NCI-H2196 treated with DMSO at 0.1 percent for 48 hours (cell line): ENCODE results near the gene PPP1R3C.

Experiments used
- DNase-seq: peaks from one replicate; lab custom pipeline; 2025; ENCODE audit not compliant: unreplicated experiment; lab: John Stamatoyannopoulos, UW

The PPP1R3C gene

DNA sequence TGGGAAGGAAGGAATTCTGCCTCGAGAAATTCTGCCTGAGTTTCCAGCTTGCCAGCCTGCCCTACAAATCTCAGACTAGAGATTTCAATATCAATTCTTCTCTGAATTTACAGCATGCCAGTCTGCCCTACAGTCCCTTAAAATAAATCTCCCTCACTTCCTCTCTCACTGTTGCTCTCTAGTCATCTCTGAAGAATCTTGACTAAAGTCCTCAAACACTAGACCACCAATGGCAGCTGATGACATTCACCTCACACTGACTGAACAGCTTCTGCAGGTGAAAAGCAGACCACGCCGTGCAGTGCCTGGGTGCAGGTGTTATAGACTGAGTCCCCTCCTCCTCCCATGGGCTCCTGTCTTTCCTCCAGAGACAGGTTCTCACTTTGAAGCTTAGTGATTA is 30.4 kb downstream of the PPP1R3C start:
- DNase-seq, result no peak

DNA sequence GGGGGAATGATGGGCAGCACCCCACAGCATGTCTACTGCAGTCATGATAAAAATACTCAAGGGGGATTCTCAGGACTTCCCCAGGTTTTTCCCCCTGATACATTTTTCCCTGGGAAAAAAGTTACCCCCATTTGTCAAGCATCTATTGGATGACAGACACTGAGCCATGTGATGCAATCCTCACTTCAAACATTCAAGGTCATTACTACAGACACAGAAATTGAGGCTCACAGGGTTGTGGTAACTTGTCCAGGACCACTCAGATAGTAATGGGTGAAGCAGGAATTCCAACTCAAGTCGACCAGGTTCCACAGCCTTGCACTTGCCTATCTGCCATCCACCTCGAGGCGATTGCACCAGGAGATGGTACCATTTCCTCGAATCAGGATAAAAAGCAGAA is 31.7 kb downstream of the PPP1R3C start:
- no peak for DNase-seq

DNA sequence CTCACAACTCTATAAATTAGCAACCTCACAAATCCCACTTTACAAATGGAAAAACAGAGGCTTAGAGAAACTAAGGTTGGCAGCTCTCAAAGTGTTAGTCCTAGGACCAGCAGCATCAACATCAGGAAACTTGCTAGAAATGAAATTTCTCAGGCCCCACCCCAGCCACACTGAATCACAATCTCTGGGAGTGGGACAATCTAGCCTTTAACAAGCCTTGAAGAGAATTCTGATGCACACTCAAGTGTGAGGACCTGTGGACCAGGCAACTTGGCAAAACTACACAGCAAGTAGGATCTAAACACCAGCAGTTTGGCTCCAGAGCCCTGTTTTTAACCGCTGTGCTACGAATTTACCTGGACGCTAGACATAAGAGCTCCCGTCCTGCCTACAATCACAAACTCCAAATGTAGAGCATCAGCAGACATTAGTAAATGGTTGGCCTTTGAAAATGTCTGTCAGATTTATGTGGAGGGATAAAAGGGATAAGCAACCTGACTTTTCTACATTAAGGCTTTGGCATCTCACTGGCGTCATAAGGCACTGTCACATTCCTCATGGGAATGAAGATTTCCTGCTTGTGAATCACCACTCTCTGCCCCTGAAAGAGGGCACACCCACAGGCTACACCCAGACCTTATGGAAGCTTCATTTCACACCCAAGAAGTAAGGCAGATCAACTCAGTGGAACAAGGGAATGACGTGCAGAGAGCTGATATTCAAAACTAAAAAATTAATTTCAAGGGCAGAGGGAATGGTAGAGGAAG is 34.5 kb downstream of the PPP1R3C start:
- no peak for DNase-seq

DNA sequence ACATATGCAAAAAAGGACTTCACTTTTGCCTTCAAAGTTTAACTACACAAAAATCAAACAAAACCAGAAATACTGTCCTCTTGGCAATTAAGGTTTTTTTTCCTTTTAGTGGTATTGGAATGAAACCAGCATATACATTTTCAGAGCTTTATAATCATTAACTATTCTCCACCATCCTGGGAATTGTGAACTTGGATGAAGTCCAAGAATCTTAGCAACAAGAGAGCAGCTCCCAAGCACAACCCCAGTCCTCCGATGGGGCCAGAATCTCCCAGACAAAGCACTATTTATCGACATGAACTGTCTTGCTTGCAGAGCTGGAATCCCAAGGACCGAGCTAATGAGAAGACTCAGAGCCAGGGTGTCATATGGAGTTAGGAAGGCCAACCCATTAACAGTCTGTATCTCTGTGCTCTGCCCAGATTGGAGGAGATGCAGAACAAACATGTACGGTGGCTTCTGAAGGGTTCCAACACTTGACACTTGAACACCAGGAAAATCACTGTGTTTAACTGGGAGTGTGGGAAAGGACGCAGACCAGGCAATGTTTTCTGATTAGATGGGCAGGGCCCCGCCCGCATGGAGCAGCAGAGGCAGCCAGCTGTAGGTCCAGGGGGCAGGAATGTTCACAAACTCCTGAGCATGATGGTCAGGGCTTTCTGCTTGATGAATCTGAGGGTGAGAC is 35.5 kb downstream of the PPP1R3C start:
- no peak for DNase-seq

DNA sequence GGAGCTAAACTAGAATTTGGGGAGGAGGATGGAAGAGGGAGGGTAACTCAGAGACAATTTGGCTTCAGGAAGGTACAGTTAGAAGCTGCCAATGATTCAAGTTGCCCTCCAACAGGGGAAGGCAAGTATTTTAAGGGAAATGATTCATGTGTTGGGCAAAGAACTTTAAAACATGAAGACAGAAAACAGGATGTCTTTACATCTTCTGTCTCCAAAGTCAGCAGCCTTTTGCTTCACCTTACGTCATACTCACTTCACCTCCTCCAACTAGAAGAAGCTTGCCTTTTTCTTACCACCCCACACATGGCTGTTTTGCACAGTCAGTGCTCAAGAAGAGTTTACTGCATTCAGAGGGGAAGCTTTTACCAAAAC is 36.1 kb downstream of the PPP1R3C start:
- DNase-seq, result no peak

DNA sequence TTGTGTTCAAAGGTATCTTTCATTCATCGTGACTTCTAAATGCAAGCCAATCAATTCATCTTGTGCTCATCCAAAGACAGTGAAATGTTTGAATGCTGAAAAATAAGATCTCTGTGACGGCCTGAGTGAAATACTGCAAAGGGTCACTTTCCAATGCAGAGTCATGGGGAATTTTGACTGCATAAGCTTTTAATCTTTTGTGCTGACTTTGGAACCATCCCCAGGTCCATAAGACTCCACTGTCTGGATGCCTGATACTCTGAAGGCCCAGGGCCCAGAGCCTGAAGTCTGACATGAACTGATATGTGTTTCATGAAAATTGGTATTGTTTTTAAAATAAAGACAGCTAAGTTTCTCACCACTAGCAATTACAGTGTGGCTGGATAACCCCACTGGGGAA is 39.0 kb downstream of the PPP1R3C start:
- DNase-seq, result no peak

DNA sequence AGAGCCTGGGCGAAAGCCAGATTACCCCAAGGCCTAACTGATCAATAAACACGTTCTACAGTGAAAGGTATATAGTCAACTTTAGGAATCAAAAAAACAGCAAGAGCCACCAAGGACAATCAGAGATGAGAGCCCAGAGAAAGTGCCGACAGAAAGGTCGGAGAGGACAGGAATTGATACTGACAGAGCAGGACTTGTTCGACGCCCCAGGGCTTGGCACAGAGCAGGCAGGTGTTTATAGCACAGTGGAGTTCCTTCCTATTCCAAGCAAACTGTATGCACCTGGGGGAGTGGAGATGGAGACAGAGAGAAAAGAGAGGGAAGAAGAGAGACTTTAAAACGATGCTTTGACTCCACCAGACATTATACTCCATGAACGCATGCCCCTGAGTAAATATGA is 39.5 kb downstream of the PPP1R3C start:
- no peak for DNase-seq

DNA sequence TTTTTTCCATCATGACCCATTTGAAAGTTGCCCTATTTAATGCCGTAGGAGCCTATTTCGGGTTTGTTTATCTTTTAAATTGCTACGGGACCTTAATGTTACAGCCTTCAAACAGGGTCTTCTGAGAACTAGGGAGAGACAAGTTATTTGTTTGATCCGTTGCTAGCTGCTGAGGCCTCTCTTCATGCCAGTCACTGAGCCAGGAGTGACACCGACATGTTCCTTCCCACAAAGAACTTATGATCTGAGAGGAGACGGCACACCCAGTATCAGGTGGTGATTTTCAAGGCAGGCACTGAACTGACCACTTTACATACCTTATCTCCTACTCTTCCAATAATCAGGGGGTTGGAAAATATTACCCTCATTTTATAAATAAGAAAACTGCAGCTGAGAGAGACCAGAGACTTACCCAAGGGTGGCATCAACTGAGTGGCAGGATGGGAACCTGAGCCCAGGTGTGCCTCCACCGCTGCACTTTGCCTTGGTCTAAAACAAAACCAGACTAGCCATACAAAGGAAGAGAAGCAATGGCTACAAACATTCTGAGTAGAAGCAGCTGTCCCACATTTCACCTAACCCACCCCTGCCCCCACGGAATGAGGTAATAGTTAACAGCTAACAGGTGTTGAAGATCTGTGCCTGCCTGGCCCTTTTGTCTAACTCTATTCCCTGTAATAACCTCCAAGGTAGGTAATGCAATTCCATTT is 40.5 kb downstream of the PPP1R3C start:
- no peak for DNase-seq

DNA sequence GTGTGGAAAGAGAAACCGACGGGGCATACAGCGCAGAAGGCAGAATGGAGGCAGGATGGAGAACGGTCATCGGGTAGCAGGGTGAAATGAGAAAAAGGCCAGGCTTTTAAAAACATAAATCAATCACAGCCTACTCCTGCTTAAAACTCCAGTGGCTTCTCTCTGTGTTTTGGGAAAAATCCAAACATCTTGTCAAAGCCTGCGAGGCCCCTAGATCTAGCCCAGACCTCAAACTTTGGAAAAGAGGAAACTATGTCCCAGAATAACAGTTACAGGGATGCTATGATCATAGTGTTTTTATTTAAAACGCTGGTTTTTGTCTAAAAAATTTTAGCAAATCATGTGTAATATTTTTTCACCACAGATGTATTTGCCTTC is 41.1 kb downstream of the PPP1R3C start:
- DNase-seq, result no peak

DNA sequence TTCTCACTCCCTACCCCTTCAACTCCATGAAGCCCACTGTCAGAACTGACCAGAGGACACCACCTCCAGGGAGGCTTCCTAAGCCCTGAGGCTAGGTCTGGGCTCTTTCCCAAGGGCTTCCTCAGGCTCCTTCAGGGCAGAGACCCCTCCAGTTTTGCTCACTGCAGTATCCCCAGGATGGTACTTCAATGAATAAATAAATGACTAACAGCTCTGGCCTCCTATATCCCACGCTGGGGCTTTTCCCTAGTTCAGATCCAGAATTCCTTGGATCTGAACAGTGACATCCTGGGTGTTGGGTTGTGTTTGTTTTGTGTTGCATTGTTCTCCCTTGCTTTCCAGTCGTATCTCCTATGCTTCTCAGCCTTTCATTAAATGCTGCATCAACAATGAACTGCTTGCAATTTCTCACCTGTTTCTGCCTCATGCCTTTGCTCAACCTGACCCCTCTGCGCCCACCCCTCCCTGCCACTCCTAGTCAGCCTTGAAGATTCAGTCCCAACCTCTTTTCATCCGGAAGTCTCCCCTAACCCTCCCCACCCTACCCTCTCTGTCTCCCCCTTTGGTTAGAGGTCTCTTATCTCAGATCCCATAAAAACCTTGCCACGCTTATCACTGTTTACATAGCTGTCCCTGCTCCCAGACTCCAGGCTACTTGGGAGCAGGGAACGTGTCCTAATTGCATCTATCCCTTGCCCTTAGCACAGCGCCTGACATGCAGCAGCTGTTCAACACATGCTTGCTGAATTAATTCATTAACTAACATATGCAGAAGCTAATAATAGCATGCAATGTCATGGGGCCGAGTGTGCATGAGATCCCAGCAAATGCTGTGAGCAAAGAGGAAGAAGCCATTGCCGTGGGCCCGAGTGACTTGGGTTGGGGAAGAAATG is 41.7 kb downstream of the PPP1R3C start:
- no peak for DNase-seq

DNA sequence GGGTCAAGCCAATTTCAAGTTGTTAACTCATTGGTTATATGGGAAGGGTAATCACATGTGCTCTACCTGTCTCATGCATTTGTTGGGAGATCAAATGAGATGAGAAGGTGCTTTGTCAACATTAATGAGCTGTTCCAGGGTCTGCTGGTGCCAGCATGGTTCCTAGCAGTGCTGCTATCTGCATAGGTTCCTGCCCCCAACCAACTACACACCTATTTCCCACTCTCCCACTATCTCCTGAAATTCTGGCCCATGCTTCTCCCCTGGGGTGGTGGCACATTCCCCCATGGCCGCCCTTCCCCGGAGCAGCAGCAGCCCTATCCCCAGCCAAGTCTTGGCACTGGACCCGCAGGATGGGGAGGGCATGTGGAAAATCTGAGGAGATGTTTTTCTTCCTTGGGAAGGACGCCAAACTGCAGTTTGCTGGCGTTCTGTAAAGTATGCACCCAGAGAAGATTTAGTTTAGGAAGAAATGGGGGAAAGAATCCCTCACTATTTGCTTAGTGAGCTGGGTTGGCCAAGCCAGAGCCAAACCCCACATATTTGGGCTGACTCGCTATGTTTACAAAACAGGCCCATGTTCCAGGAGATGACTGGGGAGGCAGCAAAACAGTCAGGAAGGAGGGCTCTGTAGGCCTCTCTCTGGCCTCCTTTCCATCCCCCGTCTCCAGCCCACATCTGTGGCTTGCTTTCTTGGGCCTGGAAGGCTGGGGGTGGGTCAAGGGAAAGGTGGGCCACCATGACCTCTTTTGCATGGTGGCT is 42.5 kb downstream of the PPP1R3C start:
- DNase-seq, result no peak

DNA sequence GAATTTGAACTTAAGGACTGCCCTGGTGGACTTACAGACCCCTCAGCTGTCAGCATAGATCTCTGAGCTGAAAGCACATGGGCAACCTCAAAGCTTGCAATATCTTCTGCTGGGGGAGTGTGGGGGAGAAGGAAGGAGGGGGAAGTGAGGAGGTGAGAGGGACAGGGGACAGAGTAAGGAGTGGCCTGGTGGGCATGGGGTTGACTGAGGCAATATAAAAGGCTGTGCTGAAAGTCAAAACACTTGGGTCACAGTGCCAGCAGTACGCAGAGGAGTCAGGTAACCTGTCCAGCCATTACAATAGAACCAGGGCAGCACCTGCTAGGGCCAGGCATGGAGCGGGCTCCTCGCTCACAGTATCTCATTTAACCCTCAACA is 43.2 kb downstream of the PPP1R3C start:
- DNase-seq, result no peak

DNA sequence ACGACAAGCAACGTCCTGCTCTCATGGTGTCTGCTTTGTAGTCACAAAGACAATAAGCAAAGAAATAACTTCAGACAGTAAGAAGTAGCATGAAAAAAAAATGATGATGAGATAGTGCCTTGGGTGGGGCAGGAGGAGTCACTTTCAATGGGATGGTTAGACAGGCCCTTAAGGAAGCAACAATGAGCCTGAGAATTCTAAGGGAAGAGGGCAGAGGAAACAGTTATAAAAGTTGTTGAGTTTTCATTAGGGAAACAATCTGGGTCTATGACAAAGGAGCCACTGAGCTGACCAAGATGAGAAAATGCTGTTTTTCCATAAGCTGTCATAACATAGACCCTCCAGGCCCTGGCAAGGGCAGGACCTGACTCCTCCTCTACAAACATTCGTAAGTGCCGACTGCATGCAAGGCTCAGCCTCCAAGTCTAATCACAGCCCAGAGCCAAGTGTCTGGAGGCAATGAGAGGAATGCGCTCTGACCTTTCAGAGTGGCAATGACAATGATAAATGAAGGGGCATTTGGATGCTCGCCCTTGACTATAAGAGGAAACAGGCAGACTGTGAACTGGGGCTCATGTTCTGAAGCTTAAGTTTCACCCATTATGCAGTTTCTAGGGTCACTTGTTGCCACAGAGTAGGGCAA is 43.7 kb downstream of the PPP1R3C start:
- no peak for DNase-seq

DNA sequence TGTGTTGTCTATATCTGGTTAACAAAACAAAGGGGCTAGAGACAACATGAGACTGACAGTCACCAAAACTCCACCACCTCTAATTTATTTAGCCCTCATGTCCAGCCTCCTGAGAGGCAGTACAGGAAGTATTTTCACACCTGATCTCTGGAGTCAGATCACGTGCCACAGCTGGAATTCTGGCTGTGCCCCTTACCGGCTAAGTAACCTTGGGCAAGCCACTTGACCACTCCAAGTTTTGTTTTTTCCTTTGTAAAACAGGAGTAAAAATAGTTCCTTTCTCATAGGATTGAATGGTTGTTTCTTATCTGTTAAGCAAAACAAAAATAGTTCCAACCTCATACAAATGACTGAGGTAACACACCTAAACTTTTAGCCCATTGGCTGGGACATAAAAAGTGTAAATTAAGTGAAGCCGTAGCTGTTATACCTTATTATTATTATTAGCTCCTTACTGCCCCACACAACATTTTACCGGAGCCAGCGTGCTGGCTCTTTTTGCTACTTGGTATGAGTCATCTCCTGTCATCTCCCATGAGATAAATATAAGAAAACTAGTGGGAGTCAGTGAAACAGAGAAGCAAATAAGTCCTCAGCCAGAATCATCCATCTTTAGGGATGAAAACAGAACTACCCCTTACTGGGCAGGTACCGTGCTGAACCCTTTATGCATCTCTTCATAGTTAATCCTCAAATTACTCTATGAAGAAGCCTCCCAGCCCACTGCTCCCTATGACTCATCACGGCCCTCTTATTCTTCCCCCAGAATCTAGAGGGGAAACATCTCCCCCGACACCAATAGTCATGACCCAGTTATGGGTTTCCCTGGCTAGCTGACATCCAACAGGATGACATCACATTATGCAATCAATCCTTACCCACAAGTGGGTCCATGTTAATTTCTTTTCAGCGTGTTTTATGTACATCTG is 44.9 kb downstream of the PPP1R3C start:
- no peak for DNase-seq

DNA sequence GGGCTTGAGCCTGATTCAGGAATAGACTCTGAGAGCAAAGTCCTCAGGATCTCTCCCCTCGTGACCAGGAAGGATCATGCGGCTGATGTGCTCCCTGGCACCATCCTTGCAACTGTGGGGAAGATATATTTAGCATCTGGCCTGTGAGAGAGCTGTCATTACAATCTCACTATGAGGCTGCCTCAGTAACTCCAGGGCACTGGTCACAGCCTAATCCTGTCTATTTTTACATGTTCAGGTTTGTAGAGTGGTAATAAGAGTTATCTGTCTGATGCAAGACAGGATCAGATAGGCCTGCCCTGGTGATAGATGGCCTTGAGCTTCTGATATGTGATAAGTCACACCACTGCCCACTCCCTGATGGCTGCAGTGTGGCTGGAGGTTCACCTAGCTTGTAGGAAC is 50.7 kb downstream of the PPP1R3C start:
- no peak for DNase-seq

DNA sequence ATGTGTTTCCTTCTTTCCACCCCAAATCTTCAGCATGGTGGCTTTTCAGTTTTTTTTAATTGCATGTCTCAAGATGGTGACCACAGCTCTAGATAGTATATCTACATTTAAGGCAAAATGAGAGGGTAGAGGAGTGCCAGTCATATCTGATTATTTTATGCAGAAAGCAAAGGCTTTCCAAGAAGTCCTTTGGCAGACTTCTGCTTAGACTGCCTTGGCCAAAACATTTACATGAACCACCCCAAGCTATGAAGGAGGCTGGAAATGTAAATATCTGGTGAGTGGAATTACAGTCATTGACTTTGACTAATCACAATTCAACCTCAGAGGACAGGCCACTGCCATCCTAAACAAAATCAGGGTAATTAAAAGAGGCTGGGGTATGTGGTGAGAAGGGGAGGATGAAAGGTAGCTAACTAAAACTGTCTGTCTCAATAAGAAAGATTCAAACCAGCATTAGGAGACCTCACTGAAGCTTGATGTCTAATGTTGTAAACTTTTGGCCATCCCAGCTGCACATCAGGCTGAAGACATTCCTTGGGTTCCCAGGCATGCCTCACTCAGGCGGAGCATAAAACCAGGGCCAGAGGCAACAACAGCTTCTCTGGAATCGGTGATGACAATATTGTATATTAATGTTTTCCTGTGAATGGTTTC is 53.4 kb downstream of the PPP1R3C start:
- no peak for DNase-seq
